Activated CD8-positive, alpha-beta memory T cell treated with anti-CD3 and anti-CD28 coated beads, Interleukin-2, amount 50 U/mL, for 24 hours (primary cell): ENCODE data around the gene FSTL4.

Source experiments
- DNase-seq: peaks from one replicate; pipeline ENCODE4 v3.0.0-alpha.2; 2020; ENCODE audit errors: extremely low read depth

FSTL4 gene

DNA sequence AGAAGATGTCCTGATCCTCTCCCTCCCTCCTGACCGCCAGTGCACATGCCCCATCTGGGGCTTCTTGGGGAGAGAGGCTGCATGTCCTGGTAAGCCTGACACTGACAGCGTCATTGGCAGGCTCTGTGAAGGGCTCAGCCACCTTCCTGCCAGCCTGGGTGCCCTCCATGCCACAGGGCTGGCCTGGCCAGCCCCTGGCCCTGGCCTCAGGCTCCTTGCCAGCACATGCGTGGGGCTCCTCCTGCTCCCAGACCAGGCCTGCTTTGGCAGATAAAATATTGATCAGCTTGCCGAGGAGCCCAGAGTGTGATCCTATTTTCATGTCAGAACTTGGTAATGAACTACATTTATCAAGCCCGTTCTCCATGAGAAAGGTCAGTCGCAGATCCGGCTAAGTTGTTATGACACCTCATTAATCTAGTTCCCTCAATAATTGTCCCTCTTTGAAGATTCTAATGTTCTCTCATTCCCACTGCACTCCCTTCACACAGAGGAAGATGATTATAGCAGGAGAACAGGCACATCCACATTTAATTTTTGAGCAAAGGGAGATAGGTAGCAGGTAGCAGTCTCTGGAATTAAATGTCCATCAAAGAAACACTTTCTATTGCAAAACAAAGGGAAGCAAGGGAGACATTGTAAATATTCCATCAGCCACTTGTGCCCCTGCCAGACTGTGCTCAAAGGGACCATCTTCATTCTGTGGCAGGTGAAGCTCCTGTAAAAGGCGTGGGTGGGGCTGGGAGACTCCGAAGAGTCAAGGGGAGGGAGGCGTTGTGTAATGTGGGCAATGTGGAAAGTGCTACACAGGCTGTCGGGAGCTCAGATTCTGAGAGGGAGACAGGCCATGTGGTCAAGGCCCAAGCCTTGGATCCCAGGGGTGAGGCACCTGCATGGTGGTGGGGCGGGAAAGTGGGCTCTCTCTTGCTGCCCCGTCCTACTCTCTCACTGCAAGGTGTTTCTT lies 288.6 kb downstream of the FSTL4 start:
- no peak for DNase-seq

DNA sequence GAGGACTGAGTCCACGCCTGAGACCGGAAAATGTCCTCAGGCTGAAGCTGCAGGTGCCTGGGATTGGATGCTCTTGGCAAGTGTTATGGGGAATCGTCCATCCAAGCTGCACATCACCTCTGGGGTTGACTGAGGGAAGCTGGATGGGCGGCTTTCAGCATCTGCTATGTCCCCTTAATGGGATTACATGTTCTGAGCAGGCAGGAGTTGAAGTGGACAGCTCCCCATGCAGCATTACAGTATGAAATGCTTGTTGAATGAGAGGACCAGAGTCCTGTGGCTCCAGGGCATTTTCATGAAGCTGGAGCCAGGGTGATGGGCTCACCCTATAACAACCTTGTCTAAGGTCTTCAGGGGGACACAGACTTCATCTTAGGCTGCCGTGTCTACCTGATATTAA lies 289.6 kb downstream of the FSTL4 start:
- DNase-seq, result no peak

DNA sequence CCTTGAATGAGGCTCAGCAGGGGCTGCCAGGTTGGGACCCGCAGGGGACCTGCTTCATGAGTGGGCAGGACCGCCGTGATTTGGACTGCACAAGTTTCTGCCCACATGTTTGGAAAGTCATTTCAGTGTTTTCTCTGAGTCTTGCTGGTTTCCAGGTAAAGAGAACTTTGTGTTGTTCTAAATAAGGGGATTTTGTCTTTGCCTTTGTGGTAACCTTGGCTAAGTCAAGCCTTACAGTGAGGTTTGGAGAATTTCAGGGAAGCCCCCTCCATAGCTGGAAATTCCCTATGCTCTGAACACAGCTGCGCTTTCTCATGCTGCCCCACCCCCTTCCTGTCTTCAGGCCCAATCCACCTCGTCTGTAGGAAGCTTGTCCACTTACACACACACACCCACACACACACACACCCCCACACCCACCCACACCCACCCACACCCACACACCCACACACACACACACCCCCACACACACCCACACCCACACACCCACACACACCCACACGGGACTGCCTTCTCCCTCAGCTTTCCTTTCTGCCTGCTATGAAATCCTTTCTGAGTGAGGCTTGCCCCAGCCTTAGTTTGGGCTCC lies 290.4 kb downstream of the FSTL4 start:
- no peak for DNase-seq

DNA sequence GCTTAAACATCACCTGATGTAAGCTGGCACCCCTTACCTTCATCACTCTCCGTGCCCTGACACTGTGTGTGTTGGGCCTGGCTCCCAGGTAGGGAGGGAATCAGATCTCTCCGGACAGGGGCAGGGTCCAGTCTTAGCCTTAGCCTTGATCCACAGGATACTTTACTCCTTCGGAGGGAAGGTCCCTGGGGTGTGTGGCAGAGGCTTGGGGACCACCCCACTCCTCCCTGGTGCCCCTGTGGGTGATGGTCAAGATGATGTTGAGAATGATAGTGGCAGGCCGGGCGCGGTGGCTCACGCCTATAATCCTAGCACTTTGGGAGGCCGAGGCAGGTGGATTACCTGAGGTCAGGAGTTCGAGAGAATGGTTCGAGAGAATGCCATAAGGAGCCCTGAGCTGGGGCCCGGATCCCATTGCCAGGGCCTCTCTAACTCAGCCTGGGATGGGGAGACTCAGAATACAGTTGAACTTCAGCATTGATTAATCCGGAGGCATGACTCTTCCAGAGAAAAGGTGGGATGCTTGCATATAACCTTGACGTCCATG lies 291.0 kb downstream of the FSTL4 start:
- DNase-seq, result no peak

DNA sequence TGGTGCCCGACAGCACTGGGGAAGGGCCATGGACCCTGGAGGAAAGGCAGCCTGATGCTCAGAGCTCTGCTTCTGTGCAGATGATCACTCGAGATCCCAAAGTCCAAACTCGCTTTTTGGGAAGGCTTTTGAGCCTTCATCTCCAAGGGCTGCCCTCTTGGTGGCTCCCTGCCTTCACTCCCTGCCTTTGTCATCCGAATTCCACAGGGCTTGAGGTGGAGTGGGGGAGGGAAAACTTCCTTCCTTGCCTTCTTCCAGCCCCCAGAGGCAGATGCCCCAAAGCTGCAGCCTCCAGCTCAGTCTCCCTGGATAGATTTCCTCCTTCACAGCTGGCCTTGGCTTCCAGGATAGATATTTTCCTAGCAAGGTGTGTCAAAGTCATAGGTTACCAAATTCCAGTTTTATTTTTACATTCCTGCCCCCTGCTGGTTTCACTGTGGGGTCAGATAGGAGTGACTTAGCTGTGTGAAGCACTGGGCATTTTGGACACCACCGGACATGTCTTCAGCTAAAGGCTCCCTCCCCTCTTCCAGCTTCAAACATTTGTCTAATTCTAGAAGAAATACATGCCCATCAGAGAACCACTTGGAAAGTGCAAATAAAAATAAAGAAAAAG lies 292.3 kb downstream of the FSTL4 start:
- DNase-seq, result no peak

DNA sequence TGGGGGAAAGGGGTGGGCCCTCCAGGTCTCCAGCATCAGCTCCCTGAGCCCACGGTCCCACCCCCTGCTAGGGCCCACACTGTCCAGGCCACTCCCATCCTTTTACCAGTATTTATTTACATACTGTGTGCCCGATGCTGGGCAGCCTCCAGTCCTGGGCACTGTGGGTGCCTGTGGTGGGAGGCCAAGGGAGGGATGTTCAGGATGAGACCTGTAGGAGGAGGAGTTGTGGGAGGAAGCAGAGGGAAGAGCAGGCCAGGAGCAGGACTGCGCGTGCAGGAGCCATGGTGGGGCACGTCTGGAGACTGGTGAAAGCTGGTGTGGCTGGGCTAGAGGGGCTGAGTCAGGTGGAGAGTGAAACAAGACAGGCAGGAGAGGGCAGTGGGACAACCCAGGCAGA lies 293.1 kb downstream of the FSTL4 start:
- no peak for DNase-seq

DNA sequence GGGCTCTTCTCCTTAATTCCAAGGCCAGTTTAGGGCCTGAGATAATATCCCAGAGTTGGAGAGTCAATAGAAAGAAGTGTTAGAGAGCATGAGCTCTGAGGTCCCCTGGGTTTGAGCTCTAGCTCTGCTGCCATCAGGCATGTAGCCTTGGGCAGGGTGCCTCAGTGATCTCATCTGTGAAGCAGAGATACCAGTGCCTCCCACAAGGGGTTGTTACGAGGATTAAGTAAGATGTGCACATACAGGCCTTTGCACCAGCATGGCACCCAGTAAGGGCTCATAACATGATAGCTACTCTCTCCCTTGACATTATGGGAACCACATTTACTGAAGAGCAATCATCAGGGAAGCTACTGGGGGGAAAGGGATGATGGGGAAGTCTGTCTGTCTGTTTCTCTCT lies 294.8 kb downstream of the FSTL4 start:
- no peak for DNase-seq

DNA sequence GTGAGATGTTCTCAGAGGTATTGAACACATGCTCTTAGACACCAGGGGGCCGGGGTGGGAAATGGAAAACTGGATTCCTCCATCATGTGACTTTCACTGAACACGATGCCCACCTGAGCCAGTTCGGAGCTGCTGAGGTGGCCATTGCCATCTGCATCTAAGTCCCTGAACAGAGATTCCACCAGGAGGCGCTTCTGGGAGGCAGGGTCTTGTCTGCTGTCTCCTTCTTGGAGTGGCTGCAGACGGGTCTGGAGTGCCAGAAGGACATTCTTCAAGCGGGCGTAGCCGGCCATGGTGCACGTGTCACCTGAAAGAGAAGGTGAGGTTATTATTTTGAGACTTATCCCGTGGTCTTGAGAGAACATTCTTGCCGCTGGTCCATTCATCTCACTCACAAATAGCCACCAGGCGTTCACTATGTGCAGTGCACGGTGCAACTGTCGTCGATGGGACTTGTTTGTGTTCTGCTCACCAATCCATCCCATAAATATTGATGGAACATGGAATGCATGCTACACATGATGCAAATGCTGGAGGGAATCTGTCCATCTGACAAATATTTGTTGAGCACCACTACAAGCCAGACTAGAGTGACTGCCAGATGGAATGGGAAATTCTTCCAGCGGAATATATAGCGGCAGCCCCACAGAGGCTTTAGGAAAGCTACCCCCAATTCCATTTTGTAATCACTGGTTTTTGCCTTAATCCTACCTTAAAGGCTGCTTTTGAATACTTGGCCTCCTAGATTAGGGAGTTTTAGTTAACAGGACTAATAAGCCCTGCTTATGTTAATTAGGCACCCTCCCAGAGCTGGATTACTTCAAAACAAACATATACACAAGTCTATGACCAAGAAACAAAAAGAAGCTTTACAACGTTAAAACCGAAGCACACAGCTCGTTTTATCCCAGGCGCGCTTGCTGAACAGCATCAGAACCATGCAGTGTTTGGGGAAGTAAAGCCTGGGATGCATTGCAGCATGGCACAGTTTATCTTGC lies 295.7 kb downstream of the FSTL4 start:
- no peak for DNase-seq

DNA sequence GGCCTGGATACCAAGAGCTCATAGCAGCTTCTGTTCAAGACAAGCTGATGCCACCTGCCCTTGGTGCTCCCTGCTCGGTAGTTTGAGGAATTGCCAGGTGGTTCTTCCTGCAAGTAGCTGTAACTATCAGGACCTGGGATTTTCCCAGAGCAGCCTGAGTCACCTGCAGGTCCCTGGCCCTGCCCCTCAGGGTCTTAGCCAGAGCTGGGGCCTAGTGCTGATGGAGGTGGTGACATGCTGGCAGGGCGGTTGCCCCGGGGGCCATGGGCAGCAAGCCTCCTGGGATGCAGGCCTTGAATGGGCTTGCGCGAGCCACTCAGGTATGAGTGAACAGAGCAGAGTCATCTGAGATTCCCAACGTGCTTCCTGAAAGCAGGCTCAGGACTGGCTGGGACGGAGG lies 298.3 kb downstream of the FSTL4 start:
- no peak for DNase-seq

DNA sequence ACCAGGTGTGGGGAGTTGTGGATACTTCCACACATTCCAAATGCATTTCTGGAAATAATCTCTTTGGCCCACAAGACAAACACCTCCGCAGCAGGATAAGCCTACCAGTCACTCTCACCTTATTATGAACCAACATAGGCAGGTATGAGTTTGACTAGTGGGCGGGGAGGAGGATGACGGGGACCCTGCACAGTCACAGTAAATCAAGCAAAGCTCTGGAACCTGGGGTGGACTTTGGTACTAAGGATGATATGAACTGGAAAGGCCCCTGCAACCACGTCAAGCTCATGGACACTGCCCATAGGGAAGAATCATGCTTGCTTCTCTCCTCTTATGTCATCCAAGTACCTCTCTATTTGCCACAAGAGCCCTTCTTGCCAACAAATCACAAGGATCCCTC lies 301.2 kb downstream of the FSTL4 start:
- DNase-seq, result no peak

DNA sequence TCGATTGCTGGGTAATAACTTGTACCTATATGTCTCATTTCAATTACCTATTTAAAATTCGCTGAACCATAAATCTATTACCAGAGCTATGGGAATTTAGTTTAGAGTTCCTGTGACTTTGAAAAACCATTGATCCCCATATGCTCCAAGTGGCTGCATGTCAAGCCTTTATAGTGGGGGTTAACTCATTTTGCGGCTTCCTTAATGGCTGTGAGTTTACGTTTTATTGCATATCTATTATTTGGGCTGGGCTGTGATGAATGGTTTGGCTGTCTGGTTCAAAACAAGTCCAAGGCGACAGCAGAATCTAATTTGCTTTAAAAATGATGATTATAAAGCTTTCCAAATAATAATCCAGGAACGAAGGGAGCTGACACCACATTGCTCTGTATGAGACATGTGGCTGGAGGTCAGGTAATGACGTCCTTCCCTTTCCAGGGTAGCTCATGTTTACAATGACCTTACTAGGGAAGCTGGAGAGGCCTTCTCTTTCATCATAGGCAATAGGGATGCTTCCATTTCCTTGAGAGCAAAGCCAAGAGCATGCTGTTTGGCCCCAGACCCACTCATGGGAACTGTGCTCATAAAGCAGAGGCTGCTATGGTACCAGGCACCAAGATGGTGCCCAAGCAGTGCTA lies 302.2 kb downstream of the FSTL4 start:
- no peak for DNase-seq

DNA sequence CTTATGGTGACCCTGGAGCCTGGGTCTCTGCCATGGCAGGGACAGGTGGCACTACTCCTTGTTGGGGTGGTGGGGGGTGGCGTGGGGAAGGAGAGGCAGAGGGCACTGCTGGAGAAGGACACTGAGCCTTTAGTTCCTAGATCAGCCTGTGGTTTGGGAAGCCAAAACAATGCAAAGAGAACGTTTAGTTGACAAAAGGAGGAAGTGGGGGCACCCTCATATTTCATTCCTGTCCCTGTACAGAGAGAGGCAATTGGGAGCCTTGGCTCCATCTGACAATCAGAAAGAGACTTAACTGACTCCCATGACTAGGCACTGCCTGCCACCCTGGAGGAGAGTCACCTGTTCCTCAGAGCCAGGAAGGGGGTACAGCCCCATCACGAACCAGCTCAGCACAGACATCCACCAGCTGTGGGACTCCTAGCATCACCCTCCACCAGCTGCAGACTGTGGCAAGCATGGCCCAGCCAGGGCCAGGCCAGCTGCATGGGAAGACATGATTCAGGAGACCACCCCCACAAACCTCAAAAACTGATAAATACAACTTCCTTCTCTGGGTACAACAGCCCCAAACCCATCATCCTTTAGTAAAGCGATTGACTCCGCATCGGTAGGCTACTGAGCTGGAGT lies 303.1 kb downstream of the FSTL4 start:
- DNase-seq, result no peak

DNA sequence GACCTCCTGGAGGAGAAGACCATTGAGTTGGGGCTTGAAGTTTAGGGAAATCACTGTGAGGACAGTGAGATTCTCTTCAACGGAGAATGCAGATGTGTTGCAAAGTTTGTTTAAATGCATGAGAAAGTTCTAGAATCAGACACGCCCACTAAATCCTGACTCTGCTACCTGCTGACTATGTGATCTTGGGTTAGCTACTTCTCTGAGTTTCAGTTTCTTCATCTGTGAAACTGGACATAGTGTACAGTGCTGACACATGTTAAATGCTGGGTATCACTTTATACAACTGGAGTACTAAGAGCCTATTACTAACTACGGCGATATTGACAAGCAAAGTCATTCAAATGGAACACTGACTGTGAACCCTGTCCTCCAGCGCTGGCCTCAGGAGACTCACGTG lies 305.1 kb downstream of the FSTL4 start:
- no peak for DNase-seq

DNA sequence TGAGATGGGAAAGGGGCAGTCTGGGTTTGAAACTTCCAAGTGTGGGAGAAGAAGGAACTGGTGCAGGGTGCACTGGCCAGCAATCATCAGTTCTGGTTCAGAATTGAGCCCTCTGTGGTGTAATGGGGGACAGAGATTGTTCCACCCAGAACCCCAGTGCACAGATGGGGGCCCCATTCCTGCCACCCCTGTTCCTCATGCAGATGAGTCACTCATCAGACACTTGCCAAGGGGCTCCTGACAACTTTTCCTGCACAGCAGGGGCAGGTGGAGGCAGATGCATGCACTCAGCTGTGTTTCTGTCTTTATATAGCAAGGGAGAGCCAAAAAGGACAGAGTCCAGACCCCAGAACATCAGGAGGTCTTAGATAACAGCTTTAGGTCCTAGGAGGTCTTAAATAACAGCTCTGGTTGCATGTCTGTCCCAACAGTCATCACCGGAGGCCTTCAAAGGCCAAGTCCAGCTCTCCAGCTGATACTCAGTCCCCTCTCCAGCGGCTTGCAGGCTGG lies 307.6 kb downstream of the FSTL4 start:
- DNase-seq, result no peak

DNA sequence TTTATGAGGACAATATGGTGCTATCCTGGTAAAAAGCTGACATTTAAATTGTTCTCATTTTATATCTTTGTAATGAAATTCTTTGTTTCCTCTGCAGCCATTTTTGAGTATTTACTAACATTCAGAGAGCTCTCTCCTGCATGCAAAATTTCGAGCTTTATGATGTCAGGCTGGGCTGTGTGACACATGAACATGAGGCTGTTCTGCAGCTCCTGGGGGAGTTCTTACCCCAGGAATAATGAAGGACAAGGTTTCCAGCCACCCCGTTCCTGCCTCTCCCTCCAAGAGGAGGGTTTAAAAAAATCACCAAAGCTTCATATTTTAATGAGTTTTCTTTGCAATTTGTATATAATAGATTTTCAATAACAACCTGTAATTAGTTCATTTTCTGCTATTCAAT lies 308.2 kb downstream of the FSTL4 start:
- DNase-seq, result no peak

DNA sequence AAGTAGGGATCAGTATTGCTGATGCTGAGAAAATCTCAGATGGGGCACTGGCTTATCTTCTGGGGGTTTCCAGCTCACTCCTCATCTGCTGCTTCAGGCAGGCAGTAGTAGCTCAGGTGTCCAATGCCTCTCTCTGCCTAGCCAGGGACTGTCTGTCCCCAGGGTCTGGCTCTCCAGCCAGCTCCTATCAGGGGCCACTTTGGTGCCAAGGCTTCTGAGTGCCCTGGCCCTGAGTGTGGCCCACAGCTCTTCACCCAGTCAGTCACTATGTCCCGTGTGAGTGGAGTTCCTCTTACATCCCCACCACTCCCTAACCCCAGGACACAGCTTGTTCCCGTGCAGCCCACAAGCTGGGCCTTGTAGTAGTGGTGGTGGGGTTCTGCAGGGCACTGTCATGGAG lies 309.0 kb downstream of the FSTL4 start:
- no peak for DNase-seq

DNA sequence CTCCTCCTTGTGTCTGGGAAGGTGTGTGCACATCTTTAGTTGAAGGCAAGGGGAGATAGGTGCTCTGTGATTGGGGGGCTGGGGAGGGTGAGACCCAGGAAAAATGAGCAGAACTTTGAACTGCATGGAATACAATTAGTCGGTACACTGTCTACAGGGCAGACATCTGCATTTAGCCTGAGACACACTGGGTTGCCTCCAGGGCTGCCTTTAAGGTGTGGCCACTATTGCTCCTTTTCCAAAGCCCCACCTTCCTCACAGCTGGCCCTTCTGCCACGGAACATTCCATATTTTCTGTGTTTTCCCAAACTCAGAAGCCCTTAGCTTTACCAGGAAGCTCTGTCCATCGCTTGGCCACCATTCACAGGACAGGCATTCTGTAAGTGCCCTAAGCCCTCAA lies 312.6 kb downstream of the FSTL4 start:
- DNase-seq, result no peak

DNA sequence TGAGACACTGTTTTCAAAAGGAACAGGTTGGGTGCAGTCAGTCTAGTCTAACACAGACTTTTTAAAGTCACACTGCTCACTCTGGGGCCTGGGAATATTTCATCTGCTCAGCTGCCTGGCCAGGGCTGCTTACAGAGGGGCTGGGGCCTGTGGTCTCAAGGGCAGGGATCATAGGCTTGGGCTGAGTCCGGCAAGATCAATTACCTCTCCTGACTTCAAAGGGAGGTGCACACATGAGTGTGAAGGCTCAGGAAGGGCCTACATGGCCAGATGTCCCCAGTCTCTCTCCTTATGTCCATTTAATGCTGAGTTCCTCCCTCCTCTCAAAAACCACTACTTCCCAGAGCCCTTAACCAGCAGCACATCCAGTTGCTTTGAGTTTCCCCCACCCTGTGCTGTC lies 313.3 kb downstream of the FSTL4 start:
- no peak for DNase-seq

DNA sequence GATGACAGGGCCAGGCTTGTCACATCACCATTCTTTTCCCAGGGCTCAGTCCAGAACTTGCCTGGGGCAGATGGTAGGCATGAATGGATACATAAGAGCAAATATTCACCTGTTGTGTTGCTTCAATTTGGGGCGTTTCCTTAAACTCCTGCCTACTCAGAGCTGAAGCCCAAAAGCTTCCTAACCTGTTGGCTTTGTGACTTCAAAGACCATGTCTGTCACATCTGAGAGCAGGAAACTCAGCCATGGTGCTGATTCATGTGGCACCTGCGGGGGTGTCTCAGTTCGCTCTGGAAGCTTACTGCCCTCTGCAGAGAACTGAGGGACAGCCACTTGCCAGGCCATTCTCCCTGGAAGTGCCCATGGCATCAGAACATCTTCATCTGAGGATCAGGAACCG lies 313.9 kb downstream of the FSTL4 start:
- no peak for DNase-seq

DNA sequence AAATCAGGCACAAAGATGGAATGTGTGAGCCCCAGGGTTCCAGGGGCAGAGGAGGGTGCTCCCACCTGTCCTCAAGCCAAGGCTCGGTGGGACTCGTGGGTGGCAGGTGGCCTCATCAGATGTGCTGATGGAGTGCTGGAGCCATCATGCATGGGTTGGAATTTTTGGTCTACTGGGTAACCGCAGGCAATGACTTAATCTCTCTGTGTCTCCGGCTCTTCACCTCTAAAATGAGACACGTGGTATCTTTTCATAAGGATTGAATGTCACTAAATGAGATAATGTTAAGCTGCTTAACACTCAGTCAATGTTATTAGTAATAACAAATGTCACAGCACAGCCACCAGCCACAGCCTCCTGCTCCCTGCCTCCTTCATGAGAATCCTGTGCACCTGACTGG lies 315.0 kb downstream of the FSTL4 start:
- DNase-seq, result no peak
